M059J (cell line): ENCODE data around the gene PTPMT1. TPM values are rescaled to one million over a fixed set of nuclear protein-coding genes. Genes with fewer than 3 reads are reported as not detected.
"Not testable (repeated sequence)": the region's sequence is repeated elsewhere in the genome, so short reads cannot be mapped to it uniquely, and the experiment has no call there.

Experiments
- DNase-seq: peaks from one replicate; pipeline ENCODE4 v3.0.0-alpha.2; 2012; ENCODE audit warnings: low read depth
- total RNA-seq: library from RNA; depleted of rRNA; stranded (reverse); fragments of >200 nt; shearing (Covaris generic); gene quantifications from 2 replicates; pipeline ENCODE4 v1.2.3, GENCODE V29; 2014

Gene PTPMT1
- total RNA-seq, 1 experiment from 2014 or later: 183 TPM

- not testable (repeated sequence) for DNase-seq
These were observed 19.1 kb upstream of the PTPMT1 start for GRCh38 chr11:47546274-47546673.

GRCh38 chr11:47550288-47551047 lies 14.9 kb upstream of the PTPMT1 start:
- DNase-seq: no peak

DNA sequence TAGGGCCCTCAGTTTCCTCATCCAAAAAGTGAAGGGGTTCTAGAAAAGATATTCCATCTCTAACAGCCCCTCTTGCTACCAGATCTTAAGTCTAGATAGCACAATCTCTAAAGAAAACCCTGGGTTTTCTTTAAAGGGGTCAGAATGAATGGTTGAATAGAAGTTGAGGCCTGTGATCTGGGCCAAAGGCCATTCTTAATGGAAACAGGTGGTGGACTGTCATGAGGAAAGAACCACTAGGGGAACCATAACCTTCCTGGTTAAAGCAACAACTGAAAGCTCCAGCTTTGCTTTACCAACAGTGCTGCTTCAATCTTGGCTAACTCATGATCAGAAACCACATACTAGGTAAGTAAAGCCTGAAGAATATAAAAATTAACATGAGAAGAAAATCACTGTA lies 14.3 kb upstream of the PTPMT1 start:
- DNase-seq: peak; percentile 49

- peak; percentile 28 for DNase-seq
These were observed 13.3 kb upstream of the PTPMT1 start for GRCh38 chr11:47552056-47552565.

GRCh38 chr11:47552566-47553405 lies 12.6 kb upstream of the PTPMT1 start, which contains the start of gene CELF1:
Gene CELF1 (minus strand): TSS chr11:47553132. CDS start chr11:47499523, 53,609 bp downstream.
- peak; percentile 88 for DNase-seq

DNA sequence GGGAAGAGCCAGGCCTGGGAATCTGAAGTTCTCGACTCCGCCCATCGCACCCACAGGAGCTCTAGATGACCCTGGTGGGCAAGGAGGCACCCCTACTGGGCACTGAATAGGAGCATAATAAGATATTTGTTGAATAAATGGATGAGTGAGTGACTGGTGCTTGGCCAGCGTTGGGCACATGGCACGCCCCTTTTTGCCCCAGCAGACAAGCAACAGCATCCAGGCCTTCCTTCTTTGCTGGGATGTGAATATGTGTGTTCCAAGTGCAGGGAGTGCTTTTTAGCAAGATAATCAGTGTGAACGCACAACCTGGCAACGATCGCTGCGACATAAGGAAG lies 12.0 kb upstream of the PTPMT1 start:
- no peak for DNase-seq

- DNase-seq: not testable (repeated sequence)
These were observed 8.4 kb upstream of the PTPMT1 start for GRCh38 chr11:47557004-47557403.

DNA sequence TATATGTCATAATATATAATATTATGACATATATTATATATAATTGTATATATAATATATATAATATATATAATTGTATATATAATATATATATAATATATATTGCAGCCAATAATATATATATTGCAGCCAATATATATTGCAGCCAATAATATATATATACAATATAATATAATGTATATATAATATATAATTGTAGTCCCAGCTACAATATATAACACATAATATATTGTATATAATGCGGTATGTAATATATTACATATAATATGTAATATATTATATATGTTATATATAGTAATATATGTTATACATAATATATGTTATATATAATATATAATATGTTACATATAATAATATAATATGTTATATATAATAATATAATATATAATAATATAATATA lies 6.7 kb upstream of the PTPMT1 start:
- no peak for DNase-seq

DNA sequence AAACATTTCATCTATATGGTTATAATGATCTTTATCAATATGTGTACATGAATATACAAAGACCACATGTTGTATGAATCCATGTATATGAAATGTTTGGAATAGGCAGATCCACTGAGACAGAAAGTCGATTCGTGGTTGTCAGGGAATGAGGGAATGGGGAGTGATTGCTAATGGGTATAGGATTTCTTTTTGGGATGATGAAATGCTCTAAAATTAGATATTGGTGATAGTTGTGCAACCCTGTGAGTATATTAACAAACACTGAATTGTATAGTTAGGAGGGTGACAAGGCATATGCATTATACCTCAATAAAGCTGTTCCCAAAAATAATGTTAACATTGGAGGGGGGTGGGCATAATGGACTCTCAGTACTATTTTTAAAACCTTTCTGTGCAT lies 5.0 kb upstream of the PTPMT1 start:
- no peak for DNase-seq

DNA sequence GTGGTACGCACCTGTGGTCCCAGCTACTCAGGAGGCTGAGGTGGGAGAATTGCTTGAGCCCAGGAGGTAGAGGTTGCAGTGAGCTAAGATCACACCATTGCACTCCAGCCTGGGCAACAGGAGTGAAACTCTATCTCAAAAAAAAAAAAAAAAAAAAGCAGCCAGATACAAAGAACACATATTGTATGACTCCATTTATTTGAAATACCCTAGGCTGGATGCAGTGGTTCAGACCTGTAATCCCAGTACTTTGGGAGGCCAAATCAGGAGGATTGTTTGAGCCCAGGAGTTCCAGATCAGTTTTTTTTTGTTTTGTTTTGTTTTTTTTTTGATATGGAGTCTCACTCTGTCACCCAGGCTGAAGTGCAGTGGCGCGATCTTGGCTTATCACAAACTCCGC lies 3.0 kb upstream of the PTPMT1 start:
- not testable (repeated sequence) for DNase-seq

GRCh38 chr11:47564366-47564765 lies 1.0 kb upstream of the PTPMT1 start:
- not testable (repeated sequence) for DNase-seq

GRCh38 chr11:47564933-47565339 lies 463 bp upstream of the PTPMT1 start:
- DNase-seq: no peak

- peak; percentile 38 for DNase-seq
These were observed 825 bp downstream of the PTPMT1 start for GRCh38 chr11:47566149-47566698.

DNA sequence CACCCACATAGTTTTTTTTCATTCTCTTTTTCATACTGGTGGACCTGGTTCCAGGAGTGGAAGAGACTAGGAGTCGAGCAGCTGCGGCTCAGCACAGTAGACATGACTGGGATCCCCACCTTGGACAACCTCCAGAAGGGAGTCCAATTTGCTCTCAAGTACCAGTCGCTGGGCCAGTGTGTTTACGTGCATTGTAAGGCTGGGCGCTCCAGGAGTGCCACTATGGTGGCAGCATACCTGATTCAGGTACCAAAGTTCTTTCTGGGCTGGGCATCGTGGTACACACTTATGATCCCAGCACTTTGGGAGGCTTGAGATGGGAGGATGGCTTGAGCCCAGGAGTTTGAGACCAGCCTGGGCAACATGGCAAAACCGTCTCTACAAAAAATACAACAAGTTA lies 4.2 kb downstream of the PTPMT1 start:
- no peak for DNase-seq

DNA sequence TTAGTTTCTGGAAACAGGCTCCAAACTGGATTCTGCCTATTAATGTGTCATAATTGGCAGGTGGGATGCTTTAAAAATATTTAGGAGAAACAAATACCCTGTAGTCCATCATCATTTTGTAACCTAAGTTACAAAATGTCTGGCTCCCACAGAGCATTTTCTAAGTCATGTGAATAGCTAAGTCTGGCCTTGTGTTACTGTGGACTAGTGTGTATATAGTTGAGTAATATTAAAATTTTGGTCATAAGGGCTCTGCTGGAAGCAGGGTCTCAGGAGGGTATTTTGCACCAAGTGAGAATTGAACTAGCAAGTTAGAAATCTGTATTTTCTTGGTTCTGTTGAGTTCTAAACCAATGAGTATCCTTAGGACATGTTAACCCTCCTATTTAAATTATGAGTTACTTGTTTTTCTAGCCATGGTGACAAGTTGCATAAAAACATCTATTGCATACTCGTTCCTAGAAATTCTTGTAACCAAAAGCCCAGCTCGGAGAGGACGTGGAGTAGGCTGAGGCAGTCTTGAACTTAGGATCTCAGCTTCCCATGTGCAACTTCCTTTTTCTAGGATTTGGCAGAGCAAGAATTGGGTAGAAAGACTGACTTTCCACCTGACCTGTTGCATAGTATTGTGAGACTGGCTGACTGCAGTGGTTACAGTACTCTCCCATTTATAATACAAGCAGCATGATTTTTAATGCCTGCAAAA lies 5.4 kb downstream of the PTPMT1 start:
- DNase-seq: no peak

- no peak for DNase-seq
These were observed 5.9 kb downstream of the PTPMT1 start for GRCh38 chr11:47571357-47571729.

DNA sequence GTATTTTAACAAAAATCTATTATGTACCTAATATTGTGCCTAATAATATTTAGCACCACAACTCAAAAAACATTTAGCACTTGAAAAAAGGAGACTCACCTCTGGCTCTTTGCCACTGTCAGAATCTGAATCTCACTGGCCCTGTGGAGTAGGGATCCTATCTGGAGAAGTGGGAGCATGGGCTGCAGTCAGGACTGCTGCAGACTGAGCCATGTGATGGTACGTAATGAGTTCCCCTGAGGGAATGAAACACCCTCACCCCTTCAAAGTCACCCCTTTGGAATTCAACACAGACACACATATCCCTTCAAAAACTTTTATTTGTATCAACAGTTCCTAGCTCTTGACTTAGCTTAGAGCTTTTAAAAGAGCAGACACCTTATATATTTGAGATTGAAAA lies 6.5 kb downstream of the PTPMT1 start:
- DNase-seq: peak; percentile 81

DNA sequence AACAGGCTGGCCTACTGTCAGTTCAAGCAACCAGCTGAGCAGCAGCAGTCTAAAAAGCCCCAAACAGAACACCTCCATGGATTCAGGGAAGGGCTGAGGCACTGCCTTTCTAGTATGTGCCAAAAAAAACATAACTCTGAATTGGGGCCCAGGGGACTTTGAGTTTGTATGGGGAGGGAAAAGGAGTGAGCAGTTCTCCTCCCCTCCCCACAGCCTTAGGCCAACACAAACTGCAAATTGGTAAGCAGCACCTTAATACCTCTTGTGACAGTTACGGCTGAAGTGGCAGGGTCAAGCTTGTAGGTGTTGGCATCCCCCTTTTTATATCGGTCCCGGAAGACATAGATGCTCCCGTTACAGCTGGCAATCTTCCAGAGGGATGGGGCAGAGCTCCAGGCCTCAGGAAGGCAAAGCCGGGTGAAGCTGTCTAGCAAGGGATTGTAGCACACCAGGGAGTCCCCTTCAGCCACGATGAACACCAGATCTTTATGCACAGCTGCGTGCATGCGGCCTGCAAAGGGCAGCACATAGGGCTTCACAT lies 7.4 kb downstream of the PTPMT1 start:
- no peak for DNase-seq

DNA sequence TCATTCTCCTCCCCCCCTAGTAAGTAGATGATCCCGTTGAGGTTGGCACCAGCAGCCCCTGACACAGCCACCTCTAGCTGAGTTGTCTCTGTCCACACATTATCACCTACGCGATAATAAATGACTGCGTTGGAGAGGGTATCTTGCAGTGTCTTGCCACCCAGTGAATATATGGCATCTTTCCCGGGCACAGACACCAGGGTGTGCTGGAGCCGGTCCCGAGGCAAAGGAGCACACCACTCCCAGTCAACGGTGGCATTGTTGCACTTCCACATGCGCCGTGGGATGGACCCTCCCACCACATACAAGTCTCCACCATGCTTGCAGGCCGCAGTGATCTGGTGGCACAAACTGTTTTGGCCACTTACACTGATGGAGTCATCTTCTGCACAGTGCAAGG lies 7.9 kb downstream of the PTPMT1 start:
- DNase-seq: no peak

- no peak for DNase-seq
These were observed 12.2 kb downstream of the PTPMT1 start for GRCh38 chr11:47577460-47578041.
